ENCODE measurements around the gene IGF2BP3. TPM values are rescaled to one million over a fixed set of nuclear protein-coding genes. Genes with fewer than 3 reads are reported as not detected.
A peak's percentile ranks its signal among the peaks of the same experiment; 100 is the strongest.

IGF2BP3 gene
- total RNA-seq, 2 experiments from 2014 or later, result 41.1 to 94.3 TPM

GRCh38 chr7:23333671-23334246 is 136.5 kb downstream of the IGF2BP3 start:
- Histone ChIP-seq H3K4me3 (ENCODE audit: low read depth, low read length, poor library complexity, severe bottlenecking) (no peak overlapping the region), H3K9me3 (ENCODE audit: low read length) (0 out of 2 replicates have a peak, but pooled peaks cover 8% of the 10 kb centered on the region), H3K9me2 (ENCODE audit: insufficient read depth, low read length) (no peaks in the 10 kb centered on the region), H3K36me3 (ENCODE audit: insufficient read depth, low read length) (peaks cover 76% of the 10 kb centered on the region), H3K4me2 (ENCODE audit: low read length) (no peak overlapping the region), H2AFZ (ENCODE audit: low read length) (no peak overlapping the region), H3K4me1 (ENCODE audit: insufficient read depth, low read length, poor library complexity, severe bottlenecking) (no peaks in the 10 kb centered on the region), H3K27ac (ENCODE audit: low read depth, low read length, poor library complexity, severe bottlenecking) (no peak overlapping the region), H4K20me1 (ENCODE audit: insufficient read depth, low read length) (no peaks in the 10 kb centered on the region), H3K79me2 (ENCODE audit: insufficient read depth, low read depth, low read length) (no peaks in the 10 kb centered on the region)
- intact Hi-C loops (cut with micrococcal nuclease; ENCODE audit: unreplicated experiment), result no loop called here
- TF ChIP-seq CTCF (conservative IDR thresholded peaks at IDR 0.05; ENCODE audit: low read length) (no peak), EZH2phosphoT487 (IDR thresholded peaks at IDR 0.05; ENCODE audit: borderline replicate concordance, low read depth, low read length) (no peak)
- ChIA-PET POLR2A (interaction anchor here (0.7 to 1.5 kb wide), 3 partner anchors 62 to 1025 kb away, joined by 3 read pairs; no protein-coding TSS in a partner anchor), CTCF (ENCODE audit: unreplicated experiment) (no interaction called here)
- BruUV-seq (replicated peaks), result no TSS peak
- DNase-seq (ENCODE audit: low spot score), result no peak

GRCh38 chr7:23332910-23333612 is 137.2 kb downstream of the IGF2BP3 start:
- POLR2A ChIA-PET, result interaction anchor here (0.7 to 1.5 kb wide), 4 partner anchors 28 to 1025 kb away, joined by 3 read pairs; no protein-coding TSS in a partner anchor
- BruUV-seq (replicated peaks), result no TSS peak
- Histone ChIP-seq H3K9me3 (ENCODE audit: low read length) (0 out of 2 replicates have a peak, but pooled peaks cover 8% of the 10 kb centered on the region), H4K20me1 (ENCODE audit: insufficient read depth, low read length) (no peaks in the 10 kb centered on the region), H3K27ac (ENCODE audit: low read depth, low read length, poor library complexity, severe bottlenecking) (no peak overlapping the region), H3K4me2 (ENCODE audit: low read length) (no peak overlapping the region), H3K9me2 (ENCODE audit: insufficient read depth, low read length) (no peaks in the 10 kb centered on the region), H3K4me3 (ENCODE audit: low read depth, low read length, poor library complexity, severe bottlenecking) (no peak overlapping the region), H2AFZ (ENCODE audit: low read length) (no peak overlapping the region), H3K4me1 (ENCODE audit: insufficient read depth, low read length, poor library complexity, severe bottlenecking) (no peaks in the 10 kb centered on the region), H3K36me3 (ENCODE audit: insufficient read depth, low read length) (peaks cover 76% of the 10 kb centered on the region), H3K79me2 (ENCODE audit: insufficient read depth, low read depth, low read length) (no peaks in the 10 kb centered on the region)
- CTCF ChIA-PET (ENCODE audit: unreplicated experiment), result no interaction called here
- no peak for DNase-seq (ENCODE audit: low spot score)
- intact Hi-C loops (cut with micrococcal nuclease; ENCODE audit: unreplicated experiment), result no loop called here
- TF ChIP-seq EZH2phosphoT487 (IDR thresholded peaks at IDR 0.05; ENCODE audit: borderline replicate concordance, low read depth, low read length) (no peak), CTCF (conservative IDR thresholded peaks at IDR 0.05; ENCODE audit: low read length) (no peak)

- H3K9me3 ChIP-seq (ENCODE audit: low read length), result 0 out of 2 replicates have a peak, but pooled peaks cover under 1% of the 10 kb centered on the region
- H3K4me2 ChIP-seq (ENCODE audit: low read length), result no peak overlapping the region
- peaks cover 74% of the 10 kb centered on the region for H3K36me3 ChIP-seq (ENCODE audit: insufficient read depth, low read length)
- H3K27ac ChIP-seq (ENCODE audit: low read depth, low read length, poor library complexity, severe bottlenecking), result no peak overlapping the region
- no peak overlapping the region for H3K4me3 ChIP-seq (ENCODE audit: low read depth, low read length, poor library complexity, severe bottlenecking)
- TF ChIP-seq EZH2phosphoT487 (IDR thresholded peaks at IDR 0.05; ENCODE audit: borderline replicate concordance, low read depth, low read length) (no peak), CTCF (conservative IDR thresholded peaks at IDR 0.05; ENCODE audit: low read length) (no peak)
- no peaks in the 10 kb centered on the region for H3K79me2 ChIP-seq (ENCODE audit: insufficient read depth, low read depth, low read length)
- ChIA-PET POLR2A (no interaction called here), CTCF (ENCODE audit: unreplicated experiment) (no interaction called here)
- H3K9me2 ChIP-seq (ENCODE audit: insufficient read depth, low read length), result no peaks in the 10 kb centered on the region
- no peaks in the 10 kb centered on the region for H3K4me1 ChIP-seq (ENCODE audit: insufficient read depth, low read length, poor library complexity, severe bottlenecking)
- DNase-seq (ENCODE audit: low spot score), result no peak
- H2AFZ ChIP-seq (ENCODE audit: low read length), result no peak overlapping the region
- no peaks in the 10 kb centered on the region for H4K20me1 ChIP-seq (ENCODE audit: insufficient read depth, low read length)
- BruUV-seq (replicated peaks), result TSS peak; percentile 17
- intact Hi-C loops (cut with micrococcal nuclease; ENCODE audit: unreplicated experiment), result no loop called here
Observed at GRCh38 chr7:23332193-23332592, 138.1 kb downstream of the IGF2BP3 start.
